Endometrium (tissue), 2 donors: ENCODE results near the gene SLC17A4.

Source experiments
- FAIRE-seq: peaks from 2 replicates; lab custom pipeline; 2012; peaks lifted over from hg19 to GRCh38; lab: Jason Lieb, UNC
- donor health status: control.
- donor health status: control.

Gene SLC17A4

GRCh38 chr6:25821341-25821740 is 66.8 kb downstream of the SLC17A4 start:
- no peak for FAIRE-seq

GRCh38 chr6:25829375-25829774 is 74.8 kb downstream of the SLC17A4 start:
- no peak for FAIRE-seq

GRCh38 chr6:25830458-25830857 is 75.9 kb downstream of the SLC17A4 start:
- no peak for FAIRE-seq
